BLaER1 (cell line): ENCODE measurements around the gene KRTAP5-8.

ENCODE experiments used
- H3K27ac ChIP-seq: shearing (Covaris generic); formaldehyde crosslinking; 2 replicates; pipeline ENCODE4 v1.8.1; 2022
- H3K27me3 ChIP-seq: shearing (Covaris generic); formaldehyde crosslinking; 2 replicates; pipeline ENCODE4 v1.8.1; 2022
- H3K36me3 ChIP-seq: shearing (Covaris generic); formaldehyde crosslinking; 2 replicates; pipeline ENCODE4 v1.8.1; 2022
- H3K4me1 ChIP-seq: shearing (Covaris generic); formaldehyde crosslinking; 2 replicates; pipeline ENCODE4 v1.8.1; 2022
- H3K4me2 ChIP-seq: shearing (Covaris generic); formaldehyde crosslinking; 2 replicates; pipeline ENCODE4 v1.8.1; 2022
- H3K4me3 ChIP-seq: shearing (Covaris generic); formaldehyde crosslinking; 2 replicates; pipeline ENCODE4 v1.8.1; 2022
- H3K9ac ChIP-seq: shearing (Covaris generic); formaldehyde crosslinking; 2 replicates; pipeline ENCODE4 v1.8.1; 2022
- H3K9me3 ChIP-seq: shearing (Covaris generic); formaldehyde crosslinking; 2 replicates; pipeline ENCODE4 v1.8.1; 2022
- H4K20me1 ChIP-seq: shearing (Covaris generic); formaldehyde crosslinking; 2 replicates; pipeline ENCODE4 v1.8.1; 2022
- Cebpa-rat ChIP-seq: shearing (Covaris generic); IDR thresholded peaks from 2 replicates; pipeline ENCODE4 v1.8.1; 2022

KRTAP5-8 gene

DNA sequence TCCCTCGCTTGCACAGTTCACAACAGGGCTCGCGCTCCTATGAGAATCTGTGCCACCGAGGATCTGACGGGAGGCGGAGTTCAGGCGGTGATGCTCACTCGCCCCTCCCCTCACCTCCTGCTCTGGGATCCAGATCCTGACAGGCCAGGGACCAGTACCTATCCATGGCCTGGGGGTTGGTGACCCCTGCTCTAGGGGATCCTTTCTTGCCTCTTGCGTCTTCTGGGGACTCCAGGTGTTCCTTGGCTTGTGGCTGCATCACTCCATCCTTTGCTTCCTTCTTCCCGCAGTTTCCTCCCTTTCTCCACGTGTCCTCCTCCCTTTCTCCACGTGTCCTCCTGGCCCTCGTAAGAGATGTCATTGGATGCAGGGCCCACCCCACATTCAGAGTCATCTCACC lies 41.4 kb upstream of the KRTAP5-8 start:
- Histone ChIP-seq H3K9ac (no peak overlapping the region), H3K27ac (peak overlapping the region; percentile 70), H3K9me3 (peaks cover 42% of the 10 kb centered on the region), H3K27me3 (no peaks in the 10 kb centered on the region), H3K4me1 (peaks cover 72% of the 10 kb centered on the region), H3K4me3 (0 out of 2 replicates have a peak overlapping the region, but pooled peaks have one; percentile 10), H3K36me3 (peaks cover 97% of the 10 kb centered on the region), H4K20me1 (no peaks in the 10 kb centered on the region), H3K4me2 (no peak overlapping the region)
- TF ChIP-seq Cebpa-rat: no peak

DNA sequence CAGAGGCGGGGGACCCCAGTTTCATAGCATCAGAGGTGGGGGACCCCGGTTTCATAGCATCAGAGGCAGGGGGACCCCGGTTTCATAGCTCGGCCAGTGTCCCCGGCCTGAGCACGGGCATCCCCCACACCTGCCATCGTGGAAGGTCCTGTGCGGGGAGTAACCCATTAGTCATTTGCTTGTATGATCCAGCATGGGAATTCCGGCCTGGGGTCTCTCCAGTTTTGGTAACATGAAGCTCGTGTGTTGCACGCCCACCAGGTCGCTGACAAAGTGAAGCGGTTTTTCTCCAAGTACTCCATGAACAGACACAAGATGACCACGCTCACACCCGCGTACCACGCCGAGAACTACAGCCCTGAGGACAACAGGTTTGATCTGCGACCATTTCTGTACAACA lies 39.7 kb upstream of the KRTAP5-8 start:
- H3K4me1 ChIP-seq: peaks cover 85% of the 10 kb centered on the region
- no peaks in the 10 kb centered on the region for H3K27me3 ChIP-seq
- H3K4me3 ChIP-seq: no peak overlapping the region
- peaks cover 42% of the 10 kb centered on the region for H3K9me3 ChIP-seq
- no peaks in the 10 kb centered on the region for H4K20me1 ChIP-seq
- peak overlapping the region; percentile 94 for H3K27ac ChIP-seq
- peak overlapping the region; percentile 86 for H3K4me2 ChIP-seq
- H3K9ac ChIP-seq: no peak overlapping the region
- TF ChIP-seq Cebpa-rat: no peak
- peaks cover 93% of the 10 kb centered on the region for H3K36me3 ChIP-seq

DNA sequence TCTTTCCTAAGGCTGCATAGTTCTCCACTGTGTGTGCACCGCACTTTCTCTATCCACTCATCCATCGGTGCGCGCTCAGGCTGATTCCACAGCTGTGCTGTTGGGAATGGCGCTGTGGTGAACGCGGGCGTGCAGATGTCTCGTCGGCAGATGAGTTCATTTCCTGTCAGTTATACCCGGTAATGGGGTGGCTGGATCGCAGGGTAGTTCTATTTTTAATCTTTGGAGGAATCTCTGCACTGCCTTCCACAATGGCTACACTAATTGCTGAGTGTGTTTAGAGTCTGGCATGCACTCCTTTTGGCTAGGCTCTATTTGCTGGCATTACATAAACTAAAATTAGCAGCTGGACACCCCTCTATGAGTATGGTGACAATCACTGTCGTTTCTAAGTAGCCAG lies 38.7 kb upstream of the KRTAP5-8 start:
- Histone ChIP-seq H3K36me3 (peaks cover 92% of the 10 kb centered on the region), H3K9ac (peak overlapping the region; percentile 68; the same call in 1 of the 2 replicates), H3K4me2 (peak overlapping the region; percentile 86), H3K27me3 (no peaks in the 10 kb centered on the region), H3K4me1 (peaks cover 93% of the 10 kb centered on the region), H3K27ac (peak overlapping the region; percentile 94), H4K20me1 (no peaks in the 10 kb centered on the region), H3K4me3 (peak overlapping the region; percentile 47), H3K9me3 (peaks cover 42% of the 10 kb centered on the region)
- no peak for TF ChIP-seq Cebpa-rat

DNA sequence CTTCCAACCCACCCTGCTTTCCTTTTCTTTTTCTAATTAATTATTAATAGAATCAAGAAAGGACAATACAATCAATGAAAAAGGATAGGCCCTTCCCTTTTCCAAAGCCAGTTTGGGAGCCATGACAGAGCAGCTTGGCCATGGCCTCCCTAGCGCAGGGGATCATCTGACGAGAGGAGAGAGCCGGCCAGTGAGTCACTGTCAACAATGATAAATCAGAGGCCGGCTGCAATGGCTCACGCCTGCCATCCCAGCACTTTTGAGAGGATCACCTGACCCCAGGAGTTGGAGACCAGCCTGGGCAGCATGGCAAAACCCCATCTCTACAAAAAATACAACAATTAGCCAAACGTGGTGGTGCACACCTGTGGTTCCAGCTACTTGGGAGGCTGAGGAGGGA lies 38.3 kb upstream of the KRTAP5-8 start:
- peaks cover 93% of the 10 kb centered on the region for H3K4me1 ChIP-seq
- peak overlapping the region; percentile 94 for H3K27ac ChIP-seq
- H3K27me3 ChIP-seq: no peaks in the 10 kb centered on the region
- H3K9ac ChIP-seq: peak overlapping the region; percentile 68; the same call in 1 of the 2 replicates
- H3K4me2 ChIP-seq: peak overlapping the region; percentile 86
- peak overlapping the region; percentile 47 for H3K4me3 ChIP-seq
- H3K9me3 ChIP-seq: peaks cover 42% of the 10 kb centered on the region
- peaks cover 88% of the 10 kb centered on the region for H3K36me3 ChIP-seq
- H4K20me1 ChIP-seq: no peaks in the 10 kb centered on the region
- TF ChIP-seq Cebpa-rat: no peak

DNA sequence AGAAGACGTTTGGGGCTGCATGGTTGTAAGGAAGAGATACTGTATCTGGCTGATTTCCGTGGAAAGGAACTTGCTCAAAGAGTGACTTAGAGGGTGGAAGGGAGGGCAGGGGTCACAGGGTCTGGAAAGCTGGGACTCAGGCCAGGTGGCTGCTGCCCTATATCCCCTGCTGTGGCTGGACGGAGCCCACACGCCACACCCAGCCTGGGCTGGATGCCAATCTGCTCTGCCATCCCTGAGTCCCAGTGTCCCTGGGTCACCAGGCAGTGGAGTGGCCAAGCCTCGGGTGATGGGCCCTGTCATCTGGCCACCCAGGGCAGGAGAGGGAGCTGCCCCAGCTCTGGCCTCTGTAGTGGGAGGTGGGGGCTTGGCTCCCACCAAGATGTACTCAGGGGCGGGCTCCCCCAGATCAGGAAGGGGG lies 37.2 kb upstream of the KRTAP5-8 start:
- TF ChIP-seq Cebpa-rat: no peak
- H3K9ac ChIP-seq: peak overlapping the region; percentile 16; the same call in 1 of the 2 replicates
- peak overlapping the region; percentile 94 for H3K27ac ChIP-seq
- peak overlapping the region; percentile 86 for H3K4me2 ChIP-seq
- H4K20me1 ChIP-seq: no peaks in the 10 kb centered on the region
- no peak overlapping the region for H3K4me3 ChIP-seq
- peaks cover 41% of the 10 kb centered on the region for H3K9me3 ChIP-seq
- peaks cover 93% of the 10 kb centered on the region for H3K4me1 ChIP-seq
- H3K36me3 ChIP-seq: peaks cover 80% of the 10 kb centered on the region
- H3K27me3 ChIP-seq: no peaks in the 10 kb centered on the region

DNA sequence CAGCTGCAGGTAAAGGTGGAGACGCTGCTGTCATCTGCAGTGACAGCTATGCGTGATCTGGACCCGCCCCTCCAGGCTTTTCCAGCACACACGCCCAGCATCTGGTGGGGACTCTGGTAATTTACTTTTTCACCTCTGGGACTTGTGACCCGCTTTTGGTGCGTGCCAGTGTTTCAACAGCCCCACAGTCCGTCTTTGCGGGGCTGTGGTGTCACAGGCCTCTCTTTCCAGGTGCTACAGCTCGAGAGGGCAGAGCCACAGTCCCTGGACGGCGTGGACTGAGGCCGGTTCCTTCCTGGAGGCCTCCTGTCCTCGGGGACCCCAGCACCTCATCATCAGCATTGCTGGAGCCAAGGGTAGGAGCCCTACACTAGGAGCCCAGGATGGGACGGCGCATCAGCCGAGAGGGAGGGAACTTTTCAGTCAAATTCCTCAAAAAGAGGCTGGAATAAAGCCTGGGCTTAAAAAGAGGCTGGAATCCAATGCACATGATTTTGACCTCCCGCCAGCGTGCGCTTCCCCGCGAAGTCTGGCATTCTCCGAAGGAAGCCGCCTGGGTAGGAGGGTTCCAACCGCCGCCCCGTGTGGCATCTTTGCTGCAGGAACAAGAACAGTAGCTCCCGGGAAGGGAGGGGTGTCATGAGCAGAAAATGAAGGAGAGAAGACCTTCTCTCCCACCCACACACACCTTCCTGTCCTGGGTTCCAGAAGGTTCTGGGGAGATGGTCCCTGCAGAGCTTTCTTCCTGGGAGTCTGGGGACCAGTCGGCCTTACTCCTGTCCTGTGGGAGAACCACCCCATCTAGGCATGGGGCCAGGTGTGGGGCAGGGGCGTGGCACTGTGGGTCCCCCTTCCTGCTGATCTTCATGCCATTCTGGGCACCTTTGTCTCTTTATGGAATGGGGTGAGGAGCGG lies 36.5 kb upstream of the KRTAP5-8 start:
- H3K4me3 ChIP-seq: no peak overlapping the region
- H3K4me1 ChIP-seq: peaks cover 93% of the 10 kb centered on the region
- H3K9me3 ChIP-seq: peaks cover 34% of the 10 kb centered on the region
- peak overlapping the region; percentile 94 for H3K27ac ChIP-seq
- no peaks in the 10 kb centered on the region for H3K27me3 ChIP-seq
- peaks cover 72% of the 10 kb centered on the region for H3K36me3 ChIP-seq
- peak overlapping the region; percentile 16; the same call in 1 of the 2 replicates for H3K9ac ChIP-seq
- TF ChIP-seq Cebpa-rat: no peak
- H3K4me2 ChIP-seq: peak overlapping the region; percentile 86
- H4K20me1 ChIP-seq: no peaks in the 10 kb centered on the region

DNA sequence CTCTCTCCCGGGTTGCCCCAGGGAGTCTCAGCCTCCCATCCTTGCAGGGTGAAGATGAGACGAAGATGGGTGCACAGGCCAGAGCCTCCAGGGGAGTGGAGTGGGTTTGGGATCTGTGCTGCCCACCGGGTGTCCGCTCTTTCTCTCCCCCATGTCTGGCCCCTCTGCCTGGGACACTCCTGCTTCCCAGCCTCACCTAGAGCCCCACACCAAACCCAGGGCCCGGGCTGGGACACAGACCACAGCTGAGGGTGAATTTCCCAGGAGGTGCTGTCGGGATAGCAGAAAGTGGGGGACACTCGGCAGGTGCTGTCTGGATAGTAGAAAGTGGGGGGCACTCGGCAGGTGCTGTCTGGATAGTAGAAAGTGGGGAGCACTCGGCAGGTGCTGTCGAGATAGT lies 35.8 kb upstream of the KRTAP5-8 start:
- no peak overlapping the region for H3K4me3 ChIP-seq
- peaks cover 96% of the 10 kb centered on the region for H3K4me1 ChIP-seq
- H3K27me3 ChIP-seq: no peaks in the 10 kb centered on the region
- H3K27ac ChIP-seq: peak overlapping the region; percentile 94
- H3K36me3 ChIP-seq: peaks cover 65% of the 10 kb centered on the region
- no peaks in the 10 kb centered on the region for H4K20me1 ChIP-seq
- TF ChIP-seq Cebpa-rat: no peak
- no peak overlapping the region for H3K9ac ChIP-seq
- peaks cover 27% of the 10 kb centered on the region for H3K9me3 ChIP-seq
- H3K4me2 ChIP-seq: peak overlapping the region; percentile 86

DNA sequence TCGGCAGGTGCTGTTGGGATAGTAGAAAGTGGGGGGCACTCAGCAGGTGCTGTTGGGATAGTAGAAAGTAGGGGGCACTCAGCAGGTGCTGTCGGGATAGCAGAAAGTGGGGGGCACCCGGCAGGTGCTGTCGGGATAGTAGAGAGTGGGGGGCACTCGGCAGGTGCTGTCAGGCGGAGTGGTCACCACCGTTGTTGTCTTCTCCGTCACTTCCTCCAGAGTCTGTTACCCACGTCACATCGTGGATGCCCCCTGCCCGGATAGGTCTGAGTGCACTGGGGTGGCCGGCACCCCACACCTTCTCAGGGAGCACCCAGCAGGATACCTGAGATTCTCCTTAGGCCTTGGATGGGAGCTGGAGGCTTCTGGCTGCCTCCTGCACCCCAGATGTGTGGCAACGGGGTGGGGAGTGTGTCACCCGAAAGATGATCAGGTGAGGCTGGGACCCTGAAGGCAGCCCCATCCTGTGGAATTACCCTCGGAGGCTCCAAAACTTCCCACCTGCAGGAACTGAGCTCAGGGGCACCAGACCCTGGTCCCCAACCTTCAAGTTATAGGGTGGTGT lies 34.9 kb upstream of the KRTAP5-8 start:
- H3K27ac ChIP-seq: peak overlapping the region; percentile 72
- H3K36me3 ChIP-seq: peaks cover 56% of the 10 kb centered on the region
- no peaks in the 10 kb centered on the region for H3K27me3 ChIP-seq
- peak overlapping the region; percentile 87 for H3K4me2 ChIP-seq
- no peak overlapping the region for H3K4me3 ChIP-seq
- TF ChIP-seq Cebpa-rat: no peak
- peaks cover 93% of the 10 kb centered on the region for H3K4me1 ChIP-seq
- no peaks in the 10 kb centered on the region for H4K20me1 ChIP-seq
- peaks cover 18% of the 10 kb centered on the region for H3K9me3 ChIP-seq
- H3K9ac ChIP-seq: no peak overlapping the region

DNA sequence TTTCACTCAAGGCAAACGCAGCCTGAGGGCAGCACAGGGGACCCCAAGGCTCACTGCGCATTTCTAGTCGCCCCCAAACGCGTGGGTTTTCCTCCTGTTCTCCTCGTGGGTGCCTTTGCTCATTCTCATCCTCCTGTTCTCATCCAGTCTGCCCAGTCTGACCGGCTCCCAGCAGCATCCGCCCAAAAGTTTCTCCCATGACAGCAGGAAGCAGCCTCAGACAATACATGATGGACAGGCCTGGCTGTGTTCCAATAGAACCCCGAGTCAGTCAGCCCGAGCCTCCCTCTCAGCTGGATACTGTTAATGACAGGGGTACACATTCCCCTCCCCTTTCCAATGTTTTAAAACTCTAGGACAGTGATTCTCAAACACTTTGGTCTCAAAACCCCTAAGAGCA lies 33.3 kb upstream of the KRTAP5-8 start:
- Histone ChIP-seq H3K36me3 (peaks cover 40% of the 10 kb centered on the region), H4K20me1 (no peaks in the 10 kb centered on the region), H3K4me2 (peak overlapping the region; percentile 87), H3K4me3 (no peak overlapping the region), H3K9me3 (peaks cover 21% of the 10 kb centered on the region), H3K27ac (peak overlapping the region; percentile 72), H3K9ac (peak overlapping the region; percentile 50; the same call in 1 of the 2 replicates), H3K27me3 (no peaks in the 10 kb centered on the region), H3K4me1 (peaks cover 78% of the 10 kb centered on the region)
- no peak for TF ChIP-seq Cebpa-rat

DNA sequence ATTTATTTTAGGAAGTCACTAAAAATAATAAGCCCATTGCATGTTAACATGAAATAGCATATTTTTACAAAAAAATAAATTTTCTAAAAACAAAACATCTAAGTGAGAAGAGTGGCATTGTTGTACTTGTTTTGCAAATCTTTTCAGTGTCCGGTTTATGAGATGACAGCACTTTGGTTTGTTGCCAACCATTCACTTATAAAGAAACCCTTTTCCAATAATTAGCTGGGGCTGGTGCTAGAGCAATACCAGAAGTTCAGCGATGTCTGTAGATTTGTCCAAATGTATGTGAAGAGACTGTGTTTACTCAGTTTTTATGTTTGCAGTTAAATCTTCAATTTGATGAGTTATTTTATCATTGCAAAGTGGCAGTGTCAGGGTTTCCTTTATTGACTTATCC lies 32.8 kb upstream of the KRTAP5-8 start:
- no peaks in the 10 kb centered on the region for H4K20me1 ChIP-seq
- peaks cover 36% of the 10 kb centered on the region for H3K36me3 ChIP-seq
- H3K4me1 ChIP-seq: peaks cover 73% of the 10 kb centered on the region
- H3K4me3 ChIP-seq: no peak overlapping the region
- H3K9me3 ChIP-seq: peaks cover 21% of the 10 kb centered on the region
- no peak for TF ChIP-seq Cebpa-rat
- no peaks in the 10 kb centered on the region for H3K27me3 ChIP-seq
- H3K4me2 ChIP-seq: peak overlapping the region; percentile 87
- peak overlapping the region; percentile 59; the same call in 1 of the 2 replicates for H3K9ac ChIP-seq
- H3K27ac ChIP-seq: peak overlapping the region; percentile 72
